Thoracic aorta (tissue), 2 donors: ENCODE data around the gene NTF3. TPM values are rescaled to one million over a fixed set of nuclear protein-coding genes. Genes with fewer than 3 reads are reported as not detected.

ENCODE experiments used
- ATAC-seq: fragments of 150-250 bp; one replicate; pipeline ENCODE4 v1.8.0; 2017; ENCODE audit warnings: low read depth; ENCODE audit not compliant: insufficient number of reproducible peaks, low FRiP score
- DNase-seq: peaks from one replicate; pipeline ENCODE4 v3.0.0-alpha.2; 2020; ENCODE audit warnings: low spot score
- H3K27ac ChIP-seq, 2 donors: fragments of 200-600 bp; sonication (generic); 1 replicate in 1 of 2; 2 replicates in 1 of 2; pipeline ENCODE4 v1.5.1; 2016; ENCODE audit warnings: mild to moderate bottlenecking in 2 of 2, moderate library complexity in 2 of 2
- H3K27me3 ChIP-seq: fragments of 200-600 bp; sonication (generic); replicated peaks from 2 replicates; pipeline ENCODE4 v1.6.0; 2016; ENCODE audit warnings: mild to moderate bottlenecking; ENCODE audit not compliant: insufficient read depth
- H3K36me3 ChIP-seq: fragments of 200-600 bp; sonication (generic); one replicate; pipeline ENCODE4 v1.5.1; 2016
- H3K4me1 ChIP-seq, 2 donors: fragments of 200-600 bp; sonication (generic); 1 replicate in 1 of 2; 2 replicates in 1 of 2; pipeline versions ENCODE4 v1.5.1 to v1.6.0; 2016; ENCODE audit warnings: low read depth in 2 of 2, mild to moderate bottlenecking in 1 of 2; ENCODE audit not compliant: control insufficient read depth in 1 of 2
- H3K4me3 ChIP-seq: fragments of 200-600 bp; sonication (generic); 2 replicates; pipeline ENCODE4 v1.5.1; 2016; ENCODE audit warnings: mild to moderate bottlenecking
- H3K9me3 ChIP-seq: fragments of 200-600 bp; sonication (generic); 2 replicates; pipeline ENCODE4 v1.5.1; 2016
- total RNA-seq, 2 donors: library from RNA; depleted of rRNA; stranded (reverse); fragments of >200 nt; gene quantifications; one replicate each; pipeline versions ENCODE4 v1.1.0 to v1.2.3, GENCODE V29; 2016
- TF ChIP-seq, protein P1 (sequence below): fragments of 200-600 bp; sonication (generic); IDR thresholded peaks from one replicate; pipeline ENCODE4 v1.5.1; 2019; ENCODE audit warnings: antibody characterized with exemption

The NTF3 gene
- total RNA-seq, 2 donors from 2014 or later = 9.9 to 24.4 TPM

DNA sequence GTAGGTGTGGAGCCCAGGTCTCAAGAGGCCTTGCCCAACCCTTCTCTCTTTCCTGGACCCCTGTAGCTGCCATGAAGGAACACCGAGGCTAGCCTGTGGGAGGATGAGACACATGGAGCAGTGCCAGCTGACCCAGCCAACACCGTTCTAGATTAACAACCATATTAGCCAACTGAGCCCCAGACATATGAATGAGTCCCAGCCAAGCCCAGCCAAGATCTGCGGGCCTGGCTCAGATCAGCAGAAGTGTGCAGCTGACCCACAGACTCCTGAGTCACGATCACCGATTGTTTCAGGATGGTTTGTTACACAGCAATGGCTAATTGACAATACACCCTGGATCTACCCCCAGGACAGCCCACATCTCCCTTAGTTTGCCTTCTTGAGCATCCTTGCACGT, 82.1 kb downstream of the NTF3 start:
- TF ChIP-seq, protein P1, sequence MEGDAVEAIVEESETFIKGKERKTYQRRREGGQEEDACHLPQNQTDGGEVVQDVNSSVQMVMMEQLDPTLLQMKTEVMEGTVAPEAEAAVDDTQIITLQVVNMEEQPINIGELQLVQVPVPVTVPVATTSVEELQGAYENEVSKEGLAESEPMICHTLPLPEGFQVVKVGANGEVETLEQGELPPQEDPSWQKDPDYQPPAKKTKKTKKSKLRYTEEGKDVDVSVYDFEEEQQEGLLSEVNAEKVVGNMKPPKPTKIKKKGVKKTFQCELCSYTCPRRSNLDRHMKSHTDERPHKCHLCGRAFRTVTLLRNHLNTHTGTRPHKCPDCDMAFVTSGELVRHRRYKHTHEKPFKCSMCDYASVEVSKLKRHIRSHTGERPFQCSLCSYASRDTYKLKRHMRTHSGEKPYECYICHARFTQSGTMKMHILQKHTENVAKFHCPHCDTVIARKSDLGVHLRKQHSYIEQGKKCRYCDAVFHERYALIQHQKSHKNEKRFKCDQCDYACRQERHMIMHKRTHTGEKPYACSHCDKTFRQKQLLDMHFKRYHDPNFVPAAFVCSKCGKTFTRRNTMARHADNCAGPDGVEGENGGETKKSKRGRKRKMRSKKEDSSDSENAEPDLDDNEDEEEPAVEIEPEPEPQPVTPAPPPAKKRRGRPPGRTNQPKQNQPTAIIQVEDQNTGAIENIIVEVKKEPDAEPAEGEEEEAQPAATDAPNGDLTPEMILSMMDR = no peak
- Histone ChIP-seq H3K36me3 (no peaks in the 10 kb centered on the region), H3K27me3 (no peaks in the 10 kb centered on the region), H3K9me3 (no peaks in the 10 kb centered on the region), H3K4me1 (peaks cover 0 to 5% of the 10 kb centered on the region in 2 donors), H3K4me3 (no peak overlapping the region), H3K27ac (no peak overlapping the region)
- no peak for DNase-seq
- no peak for ATAC-seq

DNA sequence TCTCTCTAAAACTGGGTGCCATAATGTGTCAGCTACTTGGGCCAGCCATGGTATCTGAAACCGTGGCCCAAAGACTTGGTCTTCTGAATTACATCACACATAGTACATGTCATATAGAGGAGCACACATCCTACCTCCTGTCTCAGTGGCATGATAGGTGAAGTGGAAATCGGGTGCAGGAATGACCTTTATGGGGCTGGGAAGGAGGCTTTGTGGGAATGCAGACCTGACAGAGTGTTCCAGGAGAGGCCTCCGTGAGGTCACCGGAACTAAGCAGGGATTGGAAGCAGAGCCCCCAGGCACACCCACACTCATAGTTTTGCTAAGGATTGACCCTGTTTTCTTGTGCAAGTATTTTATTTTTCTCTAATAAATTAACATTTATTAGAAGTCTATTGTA, 82.6 kb downstream of the NTF3 start:
- H3K4me1 ChIP-seq = peaks cover 0 to 5% of the 10 kb centered on the region in 2 donors
- no peak overlapping the region for H3K27ac ChIP-seq
- TF ChIP-seq, protein P1 = no peak
- no peaks in the 10 kb centered on the region for H3K36me3 ChIP-seq
- no peaks in the 10 kb centered on the region for H3K9me3 ChIP-seq
- no peaks in the 10 kb centered on the region for H3K27me3 ChIP-seq
- no peak for ATAC-seq
- H3K4me3 ChIP-seq = no peak overlapping the region
- DNase-seq = no peak

DNA sequence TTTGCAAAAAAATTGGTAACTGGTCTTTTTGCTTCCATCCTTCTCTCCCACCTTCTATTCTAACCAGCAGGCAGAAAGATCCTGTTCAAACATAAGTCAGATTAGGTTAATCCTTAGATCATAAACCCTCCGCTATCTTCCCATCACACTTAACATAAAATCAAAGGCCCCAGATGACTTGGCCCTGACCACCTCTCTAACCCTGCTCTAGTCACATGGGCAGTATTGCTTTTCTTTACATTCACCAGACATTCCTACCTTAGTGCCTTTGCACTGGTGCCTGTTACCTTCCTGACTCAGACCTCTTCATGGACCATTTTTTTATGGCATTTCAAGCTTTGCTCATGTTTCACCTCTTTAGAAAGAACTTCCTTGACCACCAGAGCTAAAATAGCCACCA, 83.5 kb downstream of the NTF3 start:
- H3K27me3 ChIP-seq = no peaks in the 10 kb centered on the region
- no peak overlapping the region for H3K27ac ChIP-seq
- no peak overlapping the region for H3K4me3 ChIP-seq
- ATAC-seq (no peak), DNase-seq (no peak)
- no peaks in the 10 kb centered on the region for H3K36me3 ChIP-seq
- H3K9me3 ChIP-seq = no peaks in the 10 kb centered on the region
- TF ChIP-seq, protein P1 = no peak
- peaks cover 0 to 5% of the 10 kb centered on the region in 2 donors for H3K4me1 ChIP-seq

DNA sequence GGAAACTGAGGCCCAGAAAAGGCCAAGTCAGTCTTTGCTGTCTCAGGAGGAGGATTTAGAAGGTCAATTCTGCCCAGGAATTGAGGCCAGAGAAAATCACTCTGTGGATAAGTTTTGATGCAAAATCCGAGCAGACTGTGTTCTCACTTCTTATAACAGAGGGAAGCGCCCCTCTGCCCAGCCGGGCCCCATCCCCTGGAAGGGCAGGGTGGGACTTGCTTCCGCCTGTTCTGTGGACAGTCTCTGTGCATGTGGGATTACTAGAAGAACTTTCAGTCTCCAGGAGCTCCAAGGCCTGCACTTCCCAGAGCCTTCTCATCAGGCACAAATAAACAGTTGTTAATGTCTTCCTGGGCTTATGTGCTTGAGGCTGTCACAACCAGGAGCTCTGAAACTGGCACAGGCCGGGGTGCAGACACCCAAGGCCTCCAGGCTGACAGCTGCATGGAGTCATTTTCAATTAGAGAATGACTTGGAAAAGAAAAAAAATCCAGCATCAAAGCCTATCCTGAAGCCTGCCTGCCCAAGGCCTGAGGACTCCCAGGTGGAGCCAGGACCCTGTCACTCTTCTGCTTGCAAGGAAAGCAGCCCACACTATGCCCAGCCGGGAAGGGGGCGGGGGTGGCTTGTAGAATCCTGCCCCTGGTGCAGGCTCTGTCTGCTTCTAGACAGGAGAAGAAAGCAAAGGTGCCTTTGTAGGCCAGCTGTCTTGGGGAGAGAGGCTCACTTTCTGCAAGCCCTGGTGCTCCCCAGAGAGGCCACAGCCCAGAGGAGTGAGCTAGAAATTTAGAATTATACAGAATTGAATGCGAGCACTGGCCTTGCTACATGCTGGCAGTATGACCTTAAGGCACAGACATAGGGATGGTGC, 84.7 kb downstream of the NTF3 start:
- no peak for DNase-seq
- Histone ChIP-seq H3K9me3 (no peaks in the 10 kb centered on the region), H3K27me3 (no peaks in the 10 kb centered on the region), H3K36me3 (no peaks in the 10 kb centered on the region), H3K27ac (no peak overlapping the region), H3K4me3 (no peak overlapping the region), H3K4me1 (no peaks in the 10 kb centered on the region)
- ATAC-seq = no peak
- TF ChIP-seq, protein P1 = no peak

DNA sequence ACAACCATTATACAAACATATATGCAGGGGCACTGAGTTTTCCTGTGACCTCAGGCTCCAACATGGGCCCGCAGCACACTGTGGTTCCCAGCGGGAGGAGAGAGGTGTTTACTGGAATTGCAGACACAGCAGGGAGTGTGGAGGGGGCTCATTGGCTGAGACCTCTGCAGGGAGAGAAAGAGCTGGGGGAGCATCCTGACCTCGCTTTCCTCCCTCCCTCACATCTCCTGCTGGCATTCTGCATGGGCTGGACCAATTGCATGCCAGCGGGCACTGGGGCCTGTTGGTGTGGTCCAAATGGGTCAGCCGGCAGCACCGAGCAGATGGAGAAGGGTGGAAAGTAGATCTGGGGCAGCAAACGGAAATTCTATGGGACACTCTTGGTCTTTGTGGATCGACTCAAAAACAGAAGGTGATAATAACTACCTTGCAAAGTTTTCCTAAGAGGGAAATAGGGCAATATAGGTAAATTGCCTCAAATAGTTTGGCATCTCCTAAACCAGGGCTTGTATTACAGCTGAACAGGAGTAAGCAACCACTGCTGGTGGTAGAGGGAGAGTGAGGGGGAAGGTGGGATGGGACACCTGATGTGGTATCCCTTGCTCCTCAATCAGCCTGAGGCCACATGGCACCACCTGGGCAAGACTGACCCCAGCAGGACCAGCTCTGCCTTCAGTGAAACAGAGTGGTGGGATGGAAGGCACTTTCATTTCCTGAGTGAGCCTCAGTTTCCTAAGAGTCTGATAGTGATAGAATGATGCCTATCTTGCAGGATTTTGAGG, 86.9 kb downstream of the NTF3 start:
- TF ChIP-seq, protein P1 = no peak
- no peak for DNase-seq
- H3K4me3 ChIP-seq = no peak overlapping the region
- H3K27me3 ChIP-seq = no peaks in the 10 kb centered on the region
- no peak overlapping the region for H3K27ac ChIP-seq
- H3K4me1 ChIP-seq = no peaks in the 10 kb centered on the region
- no peak for ATAC-seq
- no peaks in the 10 kb centered on the region for H3K9me3 ChIP-seq
- no peaks in the 10 kb centered on the region for H3K36me3 ChIP-seq
